Panc1 (cell line): ENCODE data around the gene SEC22C.

Source experiments
- CTCF ChIP-seq: fragments of 450-650 bp; IDR thresholded peaks from 2 replicates; pipeline ENCODE4 v1.5.1; 2017; ENCODE audit warnings: mild to moderate bottlenecking
- SIN3A ChIP-seq: IDR thresholded peaks from 2 replicates; pipeline ENCODE4 v1.6.1; 2012; ENCODE audit warnings: low read depth, mild to moderate bottlenecking, low read length, moderate library complexity, borderline replicate concordance; ENCODE audit not compliant: insufficient read depth
- TCF7L2 ChIP-seq: IDR thresholded peaks from 2 replicates; pipeline ENCODE4 v1.6.1; 2011; ENCODE audit warnings: mild to moderate bottlenecking, low read depth, low read length, inconsistent platforms

DNA sequence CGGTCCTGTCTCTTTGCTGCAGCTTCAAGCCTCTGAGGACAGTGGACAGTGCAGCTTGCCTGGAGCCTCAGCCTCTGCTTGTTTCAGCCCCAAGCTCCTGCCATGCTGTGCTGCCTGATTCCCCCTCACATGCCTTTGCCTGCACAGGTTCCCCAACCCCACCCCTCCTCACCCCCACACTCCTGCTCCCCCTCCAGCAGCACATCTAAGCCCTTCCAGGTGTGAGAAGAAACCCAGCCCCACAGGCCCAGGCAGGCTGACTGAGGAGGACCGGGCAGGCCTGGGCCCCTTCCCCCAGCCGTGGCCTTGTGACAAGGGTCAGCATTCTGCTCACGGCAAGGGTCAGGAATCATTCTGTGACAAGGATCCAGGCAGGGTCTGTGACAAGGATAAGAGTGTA, 56.6 kb downstream of the SEC22C start:
- no peak for TF ChIP-seq SIN3A
- TF ChIP-seq CTCF: no peak
- TF ChIP-seq TCF7L2: no peak
